PC-3 (cell line): ENCODE measurements around the gene OR6C4.

Experiments used
- EZH2 ChIP-seq: fragments of 300-600 bp; sonication (generic); IDR thresholded peaks from one replicate; pipeline ENCODE4 v1.6.1; 2017; ENCODE audit warnings: antibody characterized with exemption, mild to moderate bottlenecking, low read length; ENCODE audit not compliant: unreplicated experiment
- EZH2phosphoT487 ChIP-seq: fragments of 300-600 bp; sonication (generic); IDR thresholded peaks from 2 replicates; pipeline ENCODE4 v1.6.1; 2018; ENCODE audit warnings: mild to moderate bottlenecking, antibody characterized with exemption, low read length, borderline replicate concordance
- TF ChIP-seq, protein P1 (sequence below): fragments of 300-600 bp; sonication (generic); conservative IDR thresholded peaks from 2 replicates; pipeline ENCODE4 v1.5.1; 2017; ENCODE audit warnings: antibody characterized with exemption, low read depth, mild to moderate bottlenecking, low read length

GRCh38 chr12:55582066-55582465 is 32.7 kb downstream of the OR6C4 start:
- TF ChIP-seq, protein P1, sequence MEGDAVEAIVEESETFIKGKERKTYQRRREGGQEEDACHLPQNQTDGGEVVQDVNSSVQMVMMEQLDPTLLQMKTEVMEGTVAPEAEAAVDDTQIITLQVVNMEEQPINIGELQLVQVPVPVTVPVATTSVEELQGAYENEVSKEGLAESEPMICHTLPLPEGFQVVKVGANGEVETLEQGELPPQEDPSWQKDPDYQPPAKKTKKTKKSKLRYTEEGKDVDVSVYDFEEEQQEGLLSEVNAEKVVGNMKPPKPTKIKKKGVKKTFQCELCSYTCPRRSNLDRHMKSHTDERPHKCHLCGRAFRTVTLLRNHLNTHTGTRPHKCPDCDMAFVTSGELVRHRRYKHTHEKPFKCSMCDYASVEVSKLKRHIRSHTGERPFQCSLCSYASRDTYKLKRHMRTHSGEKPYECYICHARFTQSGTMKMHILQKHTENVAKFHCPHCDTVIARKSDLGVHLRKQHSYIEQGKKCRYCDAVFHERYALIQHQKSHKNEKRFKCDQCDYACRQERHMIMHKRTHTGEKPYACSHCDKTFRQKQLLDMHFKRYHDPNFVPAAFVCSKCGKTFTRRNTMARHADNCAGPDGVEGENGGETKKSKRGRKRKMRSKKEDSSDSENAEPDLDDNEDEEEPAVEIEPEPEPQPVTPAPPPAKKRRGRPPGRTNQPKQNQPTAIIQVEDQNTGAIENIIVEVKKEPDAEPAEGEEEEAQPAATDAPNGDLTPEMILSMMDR = no peak
- no peak for TF ChIP-seq EZH2phosphoT487
- TF ChIP-seq EZH2 = no peak
